SK-N-SH (cell line): Measurements from ENCODE around the gene FA2H. TPM values are rescaled to one million over a fixed set of nuclear protein-coding genes. Genes with fewer than 3 reads are reported as not detected.

Experiments
- CTCF ChIA-PET: fragments of 300-600, 350-600 bp; formaldehyde crosslinking; extraction: SDS; loops from one replicate; lab custom pipeline; 2021; lab: Yijun Ruan, JAX
- POLR2A ChIA-PET: fragments of 350-600 bp; sonication (Branson Sonifier 250); formaldehyde crosslinking; extraction: SDS; loops from one replicate; lab custom pipeline; 2020; ENCODE audit warnings: antibody characterized with exemption, inconsistent platforms; lab: Yijun Ruan, JAX
- DNase-seq: peaks from one replicate; pipeline ENCODE4 v3.0.0; 2012
- H2AFZ ChIP-seq: fragments of 200-600 bp; sonication (generic); 2 replicates; pipeline ENCODE4 v1.8.1; 2016; ENCODE audit warnings: antibody characterized with exemption, mild to moderate bottlenecking, low read depth
- H3F3A ChIP-seq: fragments of 200-600 bp; sonication (generic); replicated peaks from 2 replicates; pipeline ENCODE3; 2016; ENCODE audit warnings: antibody characterized with exemption, mild to moderate bottlenecking; ENCODE audit not compliant: insufficient read depth
- H3K27ac ChIP-seq, 2 experiments: fragments of 200-500 bp in 1 of 2; fragments of 200-600 bp in 1 of 2; sonication (Bioruptor generic) in 1 of 2; sonication (generic), shearing (Covaris generic) in 1 of 2; 2 replicates each; pipeline versions ENCODE4 v1.5.1 to v1.6.1; 2014 to 2016; ENCODE audit warnings: low read depth in 2 of 2, inconsistent platforms in 1 of 2, low read length in 1 of 2, mild to moderate bottlenecking in 1 of 2, mixed read lengths in 1 of 2
- H3K27me3 ChIP-seq: fragments of 200-600 bp; sonication (generic), shearing (Covaris generic); 2 replicates; pipeline ENCODE4 v1.6.1; 2016; ENCODE audit warnings: mixed run types; ENCODE audit not compliant: insufficient read depth
- H3K36me3 ChIP-seq, 2 experiments: fragments of 200-500 bp in 1 of 2; fragments of 200-600 bp in 1 of 2; sonication (Bioruptor generic) in 1 of 2; sonication (generic) in 1 of 2; replicated peaks in 1 of 2; 2 replicates each; pipeline versions ENCODE3 to v1.5.1; 2014 to 2016; ENCODE audit warnings: low read length in 1 of 2, mild to moderate bottlenecking in 1 of 2; ENCODE audit not compliant: insufficient read depth in 2 of 2, control insufficient read depth in 1 of 2
- H3K4me1 ChIP-seq, 2 experiments: fragments of 200-500 bp in 1 of 2; fragments of 200-600 bp in 1 of 2; sonication (Bioruptor generic) in 1 of 2; sonication (generic), shearing (Covaris generic) in 1 of 2; 2 replicates each; pipeline versions ENCODE4 v1.5.1 to v1.6.1; 2014 to 2016; ENCODE audit warnings: low read depth in 1 of 2, low read length in 1 of 2, mixed run types in 1 of 2; ENCODE audit not compliant: insufficient read depth in 2 of 2, control insufficient read depth in 1 of 2
- H3K4me2 ChIP-seq: fragments of 200-600 bp; sonication (generic), shearing (Covaris generic); 2 replicates; pipeline ENCODE4 v1.6.1; 2017; ENCODE audit warnings: mixed run types
- H3K4me3 ChIP-seq, 2 experiments: fragments of 200-500 bp in 1 of 2; fragments of 200-600 bp in 1 of 2; sonication (Bioruptor generic) in 1 of 2; sonication (generic), shearing (Covaris generic) in 1 of 2; 2 replicates each; pipeline versions ENCODE4 v1.5.1 to v1.8.1; 2014 to 2016; ENCODE audit warnings: low read depth in 2 of 2, inconsistent platforms in 1 of 2, low read length in 1 of 2, mild to moderate bottlenecking in 1 of 2, mixed read lengths in 1 of 2, moderate library complexity in 1 of 2
- H3K79me2 ChIP-seq: fragments of 200-600 bp; sonication (generic); 2 replicates; pipeline ENCODE4 v1.8.1; 2017; ENCODE audit warnings: mild to moderate bottlenecking; ENCODE audit not compliant: insufficient read depth
- H3K9ac ChIP-seq: fragments of 200-600 bp; sonication (generic); 2 replicates; pipeline ENCODE4 v1.6.1; 2017; ENCODE audit warnings: mixed run types
- H3K9me2 ChIP-seq: fragments of 200-600 bp; sonication (generic); 2 replicates; pipeline ENCODE4 v1.6.1; 2017; ENCODE audit warnings: mixed run types
- H3K9me3 ChIP-seq: fragments of 200-600 bp; sonication (generic); 2 replicates; pipeline ENCODE4 v1.6.1; 2017; ENCODE audit warnings: mixed run types, mild to moderate bottlenecking, moderate library complexity
- H4K20me1 ChIP-seq: fragments of 200-600 bp; sonication (generic); 2 replicates; pipeline ENCODE4 v1.6.1; 2017; ENCODE audit warnings: mild to moderate bottlenecking, mixed run types; ENCODE audit not compliant: insufficient read depth
- CTCF ChIP-seq: fragments of 200-600 bp; sonication (generic); IDR thresholded peaks from 2 replicates; pipeline ENCODE4 v1.6.1; 2017; ENCODE audit warnings: antibody characterized with exemption, mild to moderate bottlenecking, moderate library complexity
- ELF1 ChIP-seq: IDR thresholded peaks from 2 replicates; pipeline ENCODE4 v1.4.0; 2012
- EP300 ChIP-seq, 2 experiments: IDR thresholded peaks; 2 replicates each; pipeline versions ENCODE4 v1.4.0 to v1.6.1; 2012; ENCODE audit warnings: borderline replicate concordance in 1 of 2, low read depth in 1 of 2, low read length in 1 of 2
- EZH2phosphoT487 ChIP-seq: fragments of 200-600 bp; sonication (generic); IDR thresholded peaks from 2 replicates; pipeline ENCODE4 v1.6.1; 2017; ENCODE audit warnings: low read depth, mixed run types, mild to moderate bottlenecking, antibody characterized with exemption, moderate library complexity, borderline replicate concordance
- FOSL2 ChIP-seq: IDR thresholded peaks from 2 replicates; pipeline ENCODE4 v1.4.0; 2012; ENCODE audit warnings: low read depth, mild to moderate bottlenecking, moderate library complexity, borderline replicate concordance
- GABPA ChIP-seq: IDR thresholded peaks from 2 replicates; pipeline ENCODE4 v1.4.0; 2012; ENCODE audit warnings: low read depth, mild to moderate bottlenecking
- GATA2 ChIP-seq: sonication (generic); formaldehyde crosslinking; IDR thresholded peaks from 2 replicates; pipeline ENCODE4 v1.5.0; 2020; ENCODE audit warnings: mild to moderate bottlenecking, missing genetic modification reagents
- JUND ChIP-seq: IDR thresholded peaks from 2 replicates; pipeline ENCODE4 v1.4.0; 2012
- MAX ChIP-seq: IDR thresholded peaks from 2 replicates; pipeline ENCODE4 v1.4.0; 2012; ENCODE audit warnings: low read depth
- MEF2A ChIP-seq: IDR thresholded peaks from 2 replicates; pipeline ENCODE4 v1.4.0; 2012; ENCODE audit warnings: low read depth, borderline replicate concordance
- PBX3 ChIP-seq: IDR thresholded peaks from 2 replicates; pipeline ENCODE4; 2012
- RAD21 ChIP-seq: IDR thresholded peaks from 2 replicates; pipeline ENCODE4 v1.6.1; 2012; ENCODE audit warnings: mild to moderate bottlenecking, low read length
- SMC3 ChIP-seq: IDR thresholded peaks from 2 replicates; pipeline ENCODE4 v1.6.1; 2012; ENCODE audit warnings: low read depth, low read length, improper control_type of control experiment
- TAF1 ChIP-seq: IDR thresholded peaks from 2 replicates; pipeline ENCODE4 v1.6.1; 2012; ENCODE audit warnings: low read depth, mild to moderate bottlenecking, low read length, moderate library complexity, borderline replicate concordance
- TEAD4 ChIP-seq: IDR thresholded peaks from 2 replicates; pipeline ENCODE4 v1.4.0; 2012; ENCODE audit warnings: mild to moderate bottlenecking, borderline replicate concordance; ENCODE audit not compliant: insufficient read depth
- WGBS: methylation state at CpG from one replicate; pipeline ENCODE4 v1.1.6; 2017; ENCODE audit warnings: low lambda C conversion rate; 5-methylcytosine and 5-hydroxymethylcytosine counted together
- polyA plus RNA-seq, 3 experiments: library from polyadenylated mRNA; depleted of rRNA; stranded (reverse); fragments of >200 nt; gene quantifications; 2 replicates each; pipeline ENCODE4 v1.2.3, GENCODE V29; 2012

Gene FA2H
- polyA plus RNA-seq, 1 of the 3 experiments (the other 2 are of a cell fraction): not detected

- H3K27me3 ChIP-seq: no peaks in the 10 kb centered on the region
- H3K9me2 ChIP-seq: no peaks in the 10 kb centered on the region
- H4K20me1 ChIP-seq: no peaks in the 10 kb centered on the region
- H3K4me3 ChIP-seq: no peak overlapping the region
- no peaks in the 10 kb centered on the region for H3K79me2 ChIP-seq
- no peak overlapping the region for H2AFZ ChIP-seq
- no peak for DNase-seq
- no peak overlapping the region for H3K9ac ChIP-seq
- H3K27ac ChIP-seq: no peak overlapping the region
- H3K36me3 ChIP-seq: no peaks in the 10 kb centered on the region
- H3F3A ChIP-seq: no peaks in the 10 kb centered on the region
- H3K4me2 ChIP-seq: no peak overlapping the region
- TF ChIP-seq TEAD4 (no peak), CTCF (no peak), FOSL2 (no peak), EP300 (IDR thresholded peaks at IDR 0.05; ENCODE audit: borderline replicate concordance in 1 of 2, low read depth in 1 of 2, low read length in 1 of 2) (no peak), MAX (no peak), TAF1 (no peak), GATA2 (CRISPR knock-in tag) (no peak), SMC3 (no peak), JUND (no peak), PBX3 (no peak), ELF1 (no peak), MEF2A (no peak)
- TF ChIP-seq, all 33 proteins: peak for 0
- ChIA-PET POLR2A (no interaction called here), CTCF (no interaction called here)
- H3K9me3 ChIP-seq: no peaks in the 10 kb centered on the region
- H3K4me1 ChIP-seq: no peaks in the 10 kb centered on the region
Measured at GRCh38 chr16:74761665-74762064, 13.0 kb downstream of the FA2H start.

GRCh38 chr16:74760007-74760767 is 14.4 kb downstream of the FA2H start:
- TF ChIP-seq MEF2A: no peak
- no peak for TF ChIP-seq SMC3
- TF ChIP-seq GABPA: no peak
- TF ChIP-seq EZH2phosphoT487: no peak
- TF ChIP-seq GATA2 (CRISPR knock-in tag): no peak
- TF ChIP-seq RAD21: no peak
- TF ChIP-seq JUND: no peak
- no peak for TF ChIP-seq EP300 (IDR thresholded peaks at IDR 0.05; ENCODE audit: borderline replicate concordance in 1 of 2, low read depth in 1 of 2, low read length in 1 of 2)
- Histone ChIP-seq H3K4me2 (no peak overlapping the region), H3F3A (no peaks in the 10 kb centered on the region), H3K9me2 (no peaks in the 10 kb centered on the region), H4K20me1 (no peaks in the 10 kb centered on the region), H3K4me3 (no peak overlapping the region), H3K36me3 (no peaks in the 10 kb centered on the region), H3K9ac (no peak overlapping the region), H3K4me1 (no peaks in the 10 kb centered on the region), H3K27me3 (0 out of 2 replicates have a peak, but pooled peaks cover 4% of the 10 kb centered on the region), H3K27ac (no peak overlapping the region), H2AFZ (no peak overlapping the region), H3K79me2 (no peaks in the 10 kb centered on the region), H3K9me3 (no peaks in the 10 kb centered on the region)
- WGBS: 59% methylated on average over 11 of the region's 11 CpGs
- DNase-seq: no peak
- ChIA-PET POLR2A (no interaction called here), CTCF (interaction anchor here (0.8 kb wide), 1 partner anchor 11 kb away, joined by 3 read pairs; no protein-coding TSS in a partner anchor)
